GM06990 (cell line): ENCODE results near the gene RTN4RL2.

Experiments used
- DNase-seq: peaks from one replicate; pipeline ENCODE4 v3.0.0-alpha.2; 2011; ENCODE audit not compliant: insufficient read length; ENCODE audit errors: extremely low read depth
- H3K27me3 ChIP-seq: replicated peaks from 2 replicates; pipeline ENCODE4 v1.6.0; 2011; ENCODE audit warnings: low read length; ENCODE audit not compliant: control insufficient read depth, insufficient read depth
- H3K36me3 ChIP-seq: 2 replicates; pipeline ENCODE4 v1.5.1; 2011; ENCODE audit warnings: low read length; ENCODE audit not compliant: control insufficient read depth, insufficient read depth
- H3K4me3 ChIP-seq: replicated peaks from 2 replicates; pipeline ENCODE4 v1.5.1; 2011; ENCODE audit warnings: low read depth, mild to moderate bottlenecking, control low read depth, low read length
- TF ChIP-seq, protein P1 (sequence below): IDR thresholded peaks from 2 replicates; pipeline ENCODE4 v1.5.1; 2011; ENCODE audit warnings: low read length, control low read depth, mild to moderate bottlenecking, inconsistent platforms; ENCODE audit not compliant: insufficient read depth, poor library complexity, severe bottlenecking

RTN4RL2 gene

DNA sequence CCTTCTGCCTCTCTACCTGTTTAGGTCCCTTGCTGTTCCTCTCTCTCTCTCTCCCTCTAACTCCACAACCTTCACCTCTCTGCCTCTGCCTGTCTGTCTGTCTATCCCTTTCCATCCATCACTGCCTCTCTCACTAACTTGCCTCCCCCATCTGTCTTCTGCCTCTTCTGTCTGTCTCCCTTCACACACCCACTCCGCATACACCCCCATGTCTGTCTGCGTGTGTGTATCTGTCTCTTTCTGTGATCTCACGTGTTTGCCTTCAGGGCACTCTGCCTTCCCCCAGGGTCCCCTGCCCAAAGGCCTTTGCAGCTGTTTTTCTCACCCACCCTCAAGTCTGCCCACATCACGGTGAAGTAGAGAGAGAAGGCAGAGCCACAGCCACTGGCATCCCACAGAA, 7.9 kb downstream of the RTN4RL2 start:
- DNase-seq: no peak
- H3K36me3 ChIP-seq: no peaks in the 10 kb centered on the region
- TF ChIP-seq, protein P1, sequence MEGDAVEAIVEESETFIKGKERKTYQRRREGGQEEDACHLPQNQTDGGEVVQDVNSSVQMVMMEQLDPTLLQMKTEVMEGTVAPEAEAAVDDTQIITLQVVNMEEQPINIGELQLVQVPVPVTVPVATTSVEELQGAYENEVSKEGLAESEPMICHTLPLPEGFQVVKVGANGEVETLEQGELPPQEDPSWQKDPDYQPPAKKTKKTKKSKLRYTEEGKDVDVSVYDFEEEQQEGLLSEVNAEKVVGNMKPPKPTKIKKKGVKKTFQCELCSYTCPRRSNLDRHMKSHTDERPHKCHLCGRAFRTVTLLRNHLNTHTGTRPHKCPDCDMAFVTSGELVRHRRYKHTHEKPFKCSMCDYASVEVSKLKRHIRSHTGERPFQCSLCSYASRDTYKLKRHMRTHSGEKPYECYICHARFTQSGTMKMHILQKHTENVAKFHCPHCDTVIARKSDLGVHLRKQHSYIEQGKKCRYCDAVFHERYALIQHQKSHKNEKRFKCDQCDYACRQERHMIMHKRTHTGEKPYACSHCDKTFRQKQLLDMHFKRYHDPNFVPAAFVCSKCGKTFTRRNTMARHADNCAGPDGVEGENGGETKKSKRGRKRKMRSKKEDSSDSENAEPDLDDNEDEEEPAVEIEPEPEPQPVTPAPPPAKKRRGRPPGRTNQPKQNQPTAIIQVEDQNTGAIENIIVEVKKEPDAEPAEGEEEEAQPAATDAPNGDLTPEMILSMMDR: no peak
- H3K27me3 ChIP-seq: no peaks in the 10 kb centered on the region
- H3K4me3 ChIP-seq: no peak overlapping the region

DNA sequence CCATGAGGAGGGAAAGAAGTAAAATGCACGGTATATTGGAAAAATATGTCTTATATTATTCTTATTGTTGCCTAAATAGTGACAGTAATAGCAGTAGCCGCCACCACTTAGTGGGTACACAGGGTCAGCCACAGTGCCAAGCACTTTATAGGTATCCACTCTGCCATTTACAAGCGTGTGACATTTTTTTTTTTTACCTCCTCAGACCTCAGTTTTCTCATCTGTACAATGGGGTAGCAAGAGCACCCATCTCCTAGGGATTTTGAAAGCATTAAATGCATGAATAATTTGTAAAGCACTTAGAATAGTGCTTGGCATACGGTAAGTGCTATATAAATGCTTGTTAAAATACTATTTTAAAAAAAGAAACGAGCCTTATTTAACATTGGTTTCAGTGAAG, 8.9 kb downstream of the RTN4RL2 start:
- H3K4me3 ChIP-seq: no peak overlapping the region
- no peak for DNase-seq
- no peaks in the 10 kb centered on the region for H3K36me3 ChIP-seq
- no peaks in the 10 kb centered on the region for H3K27me3 ChIP-seq
- TF ChIP-seq, protein P1: no peak

DNA sequence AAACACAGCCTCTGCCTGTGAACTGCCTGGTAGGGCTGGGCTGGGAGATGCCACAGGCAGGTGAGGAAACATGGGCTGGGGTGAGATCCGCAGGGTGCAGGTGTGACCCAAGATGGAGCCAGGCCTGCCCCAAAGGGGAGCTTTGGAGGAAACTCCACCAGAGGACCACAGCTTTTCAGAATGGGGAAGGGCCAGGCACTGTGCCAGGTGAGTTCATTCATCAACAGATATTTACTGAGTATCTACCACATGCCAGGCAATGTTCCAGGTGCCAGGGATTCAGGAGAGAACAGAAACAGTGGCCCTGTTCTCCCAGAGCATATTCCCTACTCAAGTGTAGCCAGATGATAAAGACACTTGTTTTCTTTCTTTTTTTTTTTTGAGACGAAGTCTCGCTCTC, 11.2 kb downstream of the RTN4RL2 start:
- TF ChIP-seq, protein P1: no peak
- DNase-seq: no peak
- Histone ChIP-seq H3K27me3 (no peaks in the 10 kb centered on the region), H3K4me3 (no peak overlapping the region), H3K36me3 (no peaks in the 10 kb centered on the region)

DNA sequence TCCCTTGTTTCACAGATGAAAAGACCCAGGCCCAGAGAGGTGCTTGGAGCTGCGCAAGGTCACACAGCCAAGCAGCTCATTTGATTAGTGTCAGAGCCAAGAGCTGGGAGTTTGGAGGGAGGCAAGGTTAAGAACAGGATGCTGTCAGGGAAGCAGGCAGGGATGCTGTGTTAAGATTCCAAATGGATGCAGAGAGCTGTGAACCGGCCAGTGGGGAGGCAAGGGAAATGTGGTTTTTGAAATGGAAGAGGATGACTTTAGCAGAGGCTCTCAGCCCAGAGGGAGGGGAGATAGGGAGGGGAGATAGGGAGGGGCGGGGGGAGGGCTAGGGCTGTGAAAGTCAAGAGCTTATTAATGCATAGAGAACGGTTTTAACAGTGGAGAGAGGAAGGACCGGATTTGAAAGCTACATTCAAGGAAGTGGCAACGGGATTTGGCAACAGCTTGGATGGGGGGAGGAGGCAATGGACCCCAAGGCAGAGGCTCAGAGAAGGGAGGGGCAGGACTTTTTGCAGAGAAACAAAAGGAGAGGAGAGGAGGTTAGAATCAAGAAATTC, 13.0 kb downstream of the RTN4RL2 start:
- TF ChIP-seq, protein P1: no peak
- DNase-seq: no peak

DNA sequence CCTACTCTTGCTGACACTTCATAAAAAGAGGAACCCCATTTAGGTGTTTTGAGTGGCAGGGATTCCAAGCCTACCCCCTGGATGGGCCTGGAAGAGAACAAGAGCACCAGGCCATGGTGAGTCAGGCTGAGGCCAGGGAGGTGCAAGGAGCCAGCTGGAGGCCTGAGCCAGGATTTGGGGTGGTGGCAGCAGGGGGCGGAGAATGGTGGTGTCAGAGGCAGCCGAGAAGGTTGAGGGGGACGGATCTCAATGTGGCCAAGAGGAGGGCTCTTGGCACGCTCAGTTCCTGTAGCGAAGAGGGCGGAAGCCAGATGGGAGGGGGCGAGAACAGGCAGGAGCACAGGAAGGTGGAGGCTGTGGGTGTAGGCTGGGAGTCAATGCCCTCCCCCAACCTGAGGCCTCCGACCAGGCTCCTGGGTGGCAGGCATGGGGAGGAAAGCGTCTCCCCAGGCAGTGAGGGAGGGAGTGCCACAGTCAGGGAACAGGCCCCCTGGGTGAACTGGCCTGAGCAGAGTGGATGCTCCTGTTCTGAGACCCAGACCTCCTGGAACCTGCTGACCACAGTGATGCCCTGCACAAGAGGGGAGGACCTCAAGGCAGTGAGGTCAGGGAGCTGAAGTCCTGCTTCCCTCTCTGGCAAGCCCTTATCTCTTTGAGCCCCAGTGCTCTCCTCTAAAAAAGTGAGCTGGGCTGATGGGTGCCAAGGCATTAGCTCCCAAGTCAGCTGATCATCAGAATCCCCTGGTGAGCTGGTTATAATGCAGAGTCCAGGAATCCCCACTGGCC, 13.9 kb downstream of the RTN4RL2 start:
- peak; percentile 44 for DNase-seq
- Histone ChIP-seq H3K36me3 (no peaks in the 10 kb centered on the region), H3K27me3 (no peaks in the 10 kb centered on the region), H3K4me3 (no peak overlapping the region)
- TF ChIP-seq, protein P1: no peak

More for the DNA sequence above, 13.0 kb downstream of the RTN4RL2 start:
- no peaks in the 10 kb centered on the region for H3K27me3 ChIP-seq
- H3K36me3 ChIP-seq: no peaks in the 10 kb centered on the region
- no peak overlapping the region for H3K4me3 ChIP-seq

DNA sequence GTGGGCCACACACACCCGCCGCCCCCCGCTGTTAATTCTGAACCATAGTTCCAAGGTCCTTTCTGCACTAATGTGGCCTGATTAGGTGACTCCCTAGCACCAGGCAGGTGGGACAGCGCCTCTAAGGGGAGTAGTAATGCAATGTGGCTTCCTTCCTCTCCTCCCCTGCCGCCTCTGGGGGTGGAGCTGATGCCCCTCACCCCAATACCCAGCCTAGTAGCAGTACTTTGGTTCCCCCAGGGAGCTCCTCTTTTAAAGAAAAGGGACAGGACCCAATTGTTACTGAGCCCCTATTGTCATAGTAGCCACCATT, 14.4 kb downstream of the RTN4RL2 start:
- no peak for DNase-seq
- TF ChIP-seq, protein P1: no peak
- Histone ChIP-seq H3K4me3 (no peak overlapping the region), H3K36me3 (no peaks in the 10 kb centered on the region), H3K27me3 (no peaks in the 10 kb centered on the region)
